GM12873 (cell line): ENCODE results near the gene FLVCR1.
A peak's percentile ranks its signal among the peaks of the same experiment; 100 is the strongest.

Source experiments
- TF ChIP-seq, protein P1 (sequence below): IDR thresholded peaks from 2 replicates; pipeline ENCODE4 v1.5.1; 2012; ENCODE audit warnings: low read depth, mild to moderate bottlenecking, moderate library complexity, low read length, control low read depth; ENCODE audit not compliant: insufficient read depth; ENCODE audit errors: missing control alignments

FLVCR1 gene

DNA sequence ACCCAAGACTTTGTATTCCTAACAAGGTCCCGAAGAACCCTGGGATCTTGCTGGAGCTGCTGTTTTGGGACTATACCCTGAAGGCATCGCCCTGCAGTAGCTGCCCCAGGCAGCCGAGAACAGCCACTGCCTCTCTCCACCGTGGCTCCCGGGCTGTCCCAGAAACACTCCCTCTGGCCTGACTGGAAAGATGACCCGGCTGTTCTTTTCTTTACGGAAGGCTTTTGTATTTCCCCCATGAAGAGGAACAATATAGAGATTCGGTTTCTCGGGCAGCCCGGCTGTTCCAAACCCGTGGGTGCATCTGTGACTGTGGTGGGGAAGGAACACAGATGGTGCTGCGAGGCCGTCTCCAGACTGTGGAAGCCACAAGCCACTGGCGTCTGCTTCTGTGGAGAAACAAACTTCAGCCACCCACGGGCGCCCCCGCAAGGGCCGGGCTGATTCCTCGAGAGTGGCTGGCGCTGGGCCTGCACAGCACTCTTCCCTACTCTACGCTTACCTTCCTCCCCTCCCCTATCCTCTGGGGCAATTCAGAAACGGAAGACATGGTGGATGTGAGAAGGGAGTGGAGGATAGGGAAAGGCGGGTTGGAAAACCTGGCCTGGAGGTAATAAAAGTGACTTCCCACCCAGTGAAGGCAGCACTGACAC is 58.5 kb downstream of the FLVCR1 start:
- TF ChIP-seq, protein P1, sequence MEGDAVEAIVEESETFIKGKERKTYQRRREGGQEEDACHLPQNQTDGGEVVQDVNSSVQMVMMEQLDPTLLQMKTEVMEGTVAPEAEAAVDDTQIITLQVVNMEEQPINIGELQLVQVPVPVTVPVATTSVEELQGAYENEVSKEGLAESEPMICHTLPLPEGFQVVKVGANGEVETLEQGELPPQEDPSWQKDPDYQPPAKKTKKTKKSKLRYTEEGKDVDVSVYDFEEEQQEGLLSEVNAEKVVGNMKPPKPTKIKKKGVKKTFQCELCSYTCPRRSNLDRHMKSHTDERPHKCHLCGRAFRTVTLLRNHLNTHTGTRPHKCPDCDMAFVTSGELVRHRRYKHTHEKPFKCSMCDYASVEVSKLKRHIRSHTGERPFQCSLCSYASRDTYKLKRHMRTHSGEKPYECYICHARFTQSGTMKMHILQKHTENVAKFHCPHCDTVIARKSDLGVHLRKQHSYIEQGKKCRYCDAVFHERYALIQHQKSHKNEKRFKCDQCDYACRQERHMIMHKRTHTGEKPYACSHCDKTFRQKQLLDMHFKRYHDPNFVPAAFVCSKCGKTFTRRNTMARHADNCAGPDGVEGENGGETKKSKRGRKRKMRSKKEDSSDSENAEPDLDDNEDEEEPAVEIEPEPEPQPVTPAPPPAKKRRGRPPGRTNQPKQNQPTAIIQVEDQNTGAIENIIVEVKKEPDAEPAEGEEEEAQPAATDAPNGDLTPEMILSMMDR = no peak

DNA sequence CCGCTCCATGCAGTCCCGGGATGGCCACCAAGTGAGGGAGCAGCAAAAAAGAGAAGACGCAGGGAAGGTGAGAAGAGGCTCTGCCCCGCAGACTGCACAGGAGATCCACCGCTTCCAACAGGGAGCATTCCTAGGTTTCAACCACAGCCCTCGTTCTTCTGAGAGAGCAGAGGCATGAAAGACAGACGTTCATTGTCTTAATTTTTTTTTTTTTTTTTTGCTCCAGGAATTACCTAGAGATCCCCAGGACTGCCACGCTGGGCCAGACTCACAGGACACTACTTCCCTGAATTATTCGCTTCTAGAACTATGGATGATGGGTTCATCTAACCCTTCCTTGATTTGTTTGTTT is 59.0 kb downstream of the FLVCR1 start:
- TF ChIP-seq, protein P1 = no peak

DNA sequence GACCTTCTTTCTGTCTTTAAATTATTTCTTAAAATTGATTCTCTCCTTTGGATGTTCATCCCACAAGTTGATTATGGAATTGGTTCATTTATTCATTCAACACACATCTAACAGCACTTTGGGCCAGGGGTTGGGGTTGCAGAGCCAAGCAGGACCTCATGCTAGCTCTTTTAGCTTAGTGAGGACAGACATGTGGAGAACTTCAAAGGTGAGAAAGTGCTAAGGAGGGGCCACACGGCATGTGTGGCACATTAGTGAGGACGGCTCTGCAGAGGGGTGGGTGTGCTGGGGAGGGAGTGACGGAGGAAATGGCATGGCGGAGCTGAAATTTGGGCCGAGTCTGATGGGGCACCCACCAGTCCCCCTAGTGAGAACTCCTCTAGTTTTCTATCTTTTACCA is 59.8 kb downstream of the FLVCR1 start:
- TF ChIP-seq, protein P1 = no peak

GRCh38 chr1:212918824-212919223 is 60.7 kb downstream of the FLVCR1 start:
- TF ChIP-seq, protein P1 = no peak

GRCh38 chr1:212920246-212920645 is 62.2 kb downstream of the FLVCR1 start:
- TF ChIP-seq, protein P1 = no peak

GRCh38 chr1:212920896-212921295 is 62.8 kb downstream of the FLVCR1 start:
- TF ChIP-seq, protein P1 = peak; percentile 79

DNA sequence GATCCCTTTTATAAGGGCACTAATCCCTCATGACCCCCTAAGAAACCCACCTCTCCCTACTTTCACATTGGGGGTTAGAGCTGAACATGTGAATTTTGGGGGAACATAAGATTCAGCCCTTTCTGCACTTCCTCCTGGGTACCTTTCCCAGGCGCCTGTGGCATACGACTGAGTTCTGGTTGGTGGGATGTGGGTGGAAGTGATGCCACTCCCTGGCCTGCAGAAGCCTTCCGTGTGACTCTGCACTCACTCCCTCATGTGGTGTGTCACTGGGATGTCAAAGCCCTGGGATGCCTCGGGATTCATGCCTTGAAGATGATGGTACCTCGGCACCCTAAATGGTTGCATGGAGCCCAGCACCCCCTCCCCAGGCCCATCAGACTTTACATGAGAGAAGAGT is 63.9 kb downstream of the FLVCR1 start:
- TF ChIP-seq, protein P1 = no peak

DNA sequence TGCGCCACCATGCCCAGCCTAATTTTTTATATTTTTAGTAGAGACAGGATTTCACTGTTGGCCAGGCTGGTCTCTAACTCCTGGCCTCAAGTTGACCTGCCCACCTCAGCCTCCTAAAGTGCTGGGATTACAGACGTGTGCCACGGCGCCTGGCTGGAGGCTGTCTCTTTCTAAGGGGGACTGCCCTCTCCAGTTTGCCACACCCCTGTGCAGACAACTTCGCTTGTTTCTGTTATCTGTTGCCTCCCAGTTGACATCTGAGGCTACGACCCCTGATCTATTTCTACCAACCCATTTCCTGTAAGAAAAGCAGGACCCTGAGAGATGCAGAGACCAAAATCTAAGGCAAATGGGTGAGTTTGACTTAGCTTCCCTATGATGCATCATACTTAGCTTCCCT is 68.3 kb downstream of the FLVCR1 start:
- TF ChIP-seq, protein P1 = no peak
